Endothelial cell of umbilical vein (primary cell): ENCODE results near the gene CRYZL1.

Source experiments
- CTCF ChIP-seq, 2 donors: IDR thresholded peaks; 1 replicate in 1 of 2; 2 replicates in 1 of 2; pipeline ENCODE4 v1.5.1; 2011; ENCODE audit warnings: low read length in 2 of 2, mild to moderate bottlenecking in 2 of 2, moderate library complexity in 2 of 2, control low read depth in 1 of 2, inconsistent platforms in 1 of 2, low read depth in 1 of 2; ENCODE audit not compliant: insufficient read depth in 1 of 2; ENCODE audit errors: extremely low read depth in 1 of 2
- EZH2 ChIP-seq: IDR thresholded peaks from 2 replicates; pipeline ENCODE4 v1.6.1; 2012; ENCODE audit warnings: borderline replicate concordance, low read depth, mild to moderate bottlenecking, moderate library complexity, low read length, inconsistent platforms; ENCODE audit not compliant: severe bottlenecking
- GATA2 ChIP-seq: IDR thresholded peaks from 2 replicates; pipeline ENCODE4 v1.7.0; 2011; ENCODE audit warnings: low read depth, mild to moderate bottlenecking, moderate library complexity, mixed read lengths, low read length; ENCODE audit not compliant: insufficient read length, insufficient read depth
- JUN ChIP-seq: IDR thresholded peaks from 2 replicates; pipeline ENCODE4 v1.6.1; 2011; ENCODE audit warnings: borderline replicate concordance, low read depth; ENCODE audit not compliant: insufficient read length, insufficient read depth
- MAX ChIP-seq: IDR thresholded peaks from 2 replicates; pipeline ENCODE4 v1.6.1; 2011; ENCODE audit not compliant: insufficient read depth, insufficient read length
- MYC ChIP-seq: IDR thresholded peaks from one replicate; pipeline ENCODE4 v1.6.1; 2011; ENCODE audit warnings: mild to moderate bottlenecking, low read depth, low read length
- POLR2A ChIP-seq: IDR thresholded peaks from 2 replicates; pipeline ENCODE4 v1.6.1; 2012; ENCODE audit warnings: low read depth, mild to moderate bottlenecking, control low read depth, low read length
- POLR2AphosphoS5 ChIP-seq: IDR thresholded peaks from 2 replicates; pipeline ENCODE4 v1.6.1; 2012; ENCODE audit warnings: low read depth, mild to moderate bottlenecking, control low read depth, low read length, moderate library complexity; ENCODE audit not compliant: insufficient read depth

- TF ChIP-seq CTCF (IDR thresholded peaks at IDR 0.05; ENCODE audit: extremely low read depth in 1 of 2, insufficient read depth in 1 of 2, low read depth in 1 of 2, low read length in 2 of 2) (no peak), MAX (no peak), EZH2 (no peak), POLR2A (no peak), POLR2AphosphoS5 (no peak), MYC (no peak), JUN (no peak), GATA2 (no peak)
These were observed 69.2 kb downstream of the CRYZL1 start for GRCh38 chr21:33572350-33572749.
